ENCODE measurements around the gene RADIL. TPM values are rescaled to one million over a fixed set of nuclear protein-coding genes. Genes with fewer than 3 reads are reported as not detected.

RADIL gene
- polyA plus RNA-seq, 3 donors = not detected

DNA sequence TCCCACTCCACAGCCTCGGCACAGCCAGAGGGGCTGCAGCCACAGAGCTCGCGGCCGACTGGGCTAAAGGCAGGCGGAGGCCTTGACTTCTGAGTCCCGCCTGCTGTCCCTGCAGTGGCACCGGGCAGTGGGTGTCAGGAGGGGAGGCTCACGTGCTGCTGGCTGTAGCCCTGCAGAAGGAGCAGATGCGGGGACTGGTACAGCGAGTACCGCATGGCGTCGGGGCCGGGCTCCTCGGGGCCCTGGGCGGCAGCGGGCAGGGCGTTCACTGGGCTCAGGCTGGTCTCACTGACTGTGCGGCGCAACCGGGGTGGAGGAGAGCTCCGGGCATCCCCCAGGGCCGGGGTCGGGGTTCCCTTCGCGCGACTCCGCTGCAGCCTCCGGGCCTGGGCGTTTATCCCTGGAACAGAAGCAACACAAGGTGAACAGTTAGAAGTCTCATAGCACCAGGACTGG lies 47.3 kb downstream of the RADIL start:
- H2AFZ ChIP-seq (ENCODE audit: insufficient read depth, low read depth, low read length, poor library complexity, severe bottlenecking) = no peak overlapping the region
- no peak overlapping the region for H3K4me3 Mint-ChIP-seq
- peaks cover 0 to 3% (median 2%) of the 10 kb centered on the region in 3 donors for H3K27me3 Mint-ChIP-seq (ENCODE audit: low read depth in 3 of 3)
- peaks cover 0 to 1% (median 0%) of the 10 kb centered on the region in 7 donors for H3K9me3 Mint-ChIP-seq
- DNase-seq = no peak
- intact Hi-C loops (cut with micrococcal nuclease) = no loop called here
- no peaks in the 10 kb centered on the region for H3K79me2 ChIP-seq (ENCODE audit: insufficient read depth, low read length)
- no peak overlapping the region for H3K9ac ChIP-seq (ENCODE audit: insufficient read depth, low read length, poor library complexity, severe bottlenecking)
- no peaks in the 10 kb centered on the region for H3K9me3 ChIP-seq (replicated peaks in 1 of 2; ENCODE audit: control insufficient read depth in 1 of 2, insufficient read depth in 1 of 2, low read length in 2 of 2)
- H3K27me3 ChIP-seq (ENCODE audit: control insufficient read depth in 2 of 2, insufficient read depth in 2 of 2, low read length in 2 of 2) = no peaks in the 10 kb centered on the region
- no peaks in the 10 kb centered on the region for H3K36me3 ChIP-seq (replicated peaks in 1 of 2; ENCODE audit: control insufficient read depth in 1 of 2, insufficient read depth in 2 of 2, low read length in 2 of 2)
- no peak overlapping the region for H3K4me3 ChIP-seq (replicated peaks in 1 of 3; ENCODE audit: low read depth in 2 of 3, low read length in 3 of 3)
- H3K27ac ChIP-seq (ENCODE audit: low read depth in 1 of 2, low read length in 2 of 2) = no peak overlapping the region
- TF ChIP-seq CTCF (IDR thresholded peaks at IDR 0.05) = no peak
- no peaks in the 10 kb centered on the region for H4K20me1 ChIP-seq (ENCODE audit: insufficient read depth, low read length)
- H3K36me3 Mint-ChIP-seq = no peaks in the 10 kb centered on the region
- WGBS (ENCODE audit: insufficient coverage) = 96% methylated on average over 26 of the region's 30 CpGs
- H3K4me2 ChIP-seq (replicated peaks; ENCODE audit: extremely low read depth, low read length, poor library complexity, severe bottlenecking) = no peak overlapping the region
- no peaks in the 10 kb centered on the region for H3K4me1 Mint-ChIP-seq
- H3K27ac Mint-ChIP-seq = no peak overlapping the region
- H3K4me1 ChIP-seq (ENCODE audit: control insufficient read depth in 1 of 2, insufficient read depth in 2 of 2, low read length in 2 of 2) = no peaks in the 10 kb centered on the region

GRCh38 chr7:4835398-4836205 lies 47.9 kb downstream of the RADIL start:
- intact Hi-C loops (cut with micrococcal nuclease) = no loop called here
- H3K36me3 ChIP-seq (replicated peaks in 1 of 2; ENCODE audit: control insufficient read depth in 1 of 2, insufficient read depth in 2 of 2, low read length in 2 of 2) = no peaks in the 10 kb centered on the region
- no peak for DNase-seq
- peaks cover 0 to 4% (median 3%) of the 10 kb centered on the region in 3 donors for H3K27me3 Mint-ChIP-seq (ENCODE audit: low read depth in 3 of 3)
- H3K4me1 ChIP-seq (ENCODE audit: control insufficient read depth in 1 of 2, insufficient read depth in 2 of 2, low read length in 2 of 2) = no peaks in the 10 kb centered on the region
- H3K4me3 ChIP-seq (replicated peaks in 1 of 3; ENCODE audit: low read depth in 2 of 3, low read length in 3 of 3) = no peak overlapping the region
- no peaks in the 10 kb centered on the region for H3K4me1 Mint-ChIP-seq
- no peak overlapping the region for H3K9ac ChIP-seq (ENCODE audit: insufficient read depth, low read length, poor library complexity, severe bottlenecking)
- no peaks in the 10 kb centered on the region for H3K27me3 ChIP-seq (ENCODE audit: control insufficient read depth in 2 of 2, insufficient read depth in 2 of 2, low read length in 2 of 2)
- no peaks in the 10 kb centered on the region for H3K9me3 ChIP-seq (replicated peaks in 1 of 2; ENCODE audit: control insufficient read depth in 1 of 2, insufficient read depth in 1 of 2, low read length in 2 of 2)
- no peak overlapping the region for H2AFZ ChIP-seq (ENCODE audit: insufficient read depth, low read depth, low read length, poor library complexity, severe bottlenecking)
- no peaks in the 10 kb centered on the region for H3K79me2 ChIP-seq (ENCODE audit: insufficient read depth, low read length)
- no peaks in the 10 kb centered on the region for H4K20me1 ChIP-seq (ENCODE audit: insufficient read depth, low read length)
- H3K9me3 Mint-ChIP-seq = peaks cover 0 to 2% (median 0%) of the 10 kb centered on the region in 7 donors
- no peak for TF ChIP-seq CTCF (IDR thresholded peaks at IDR 0.05)
- H3K36me3 Mint-ChIP-seq = no peaks in the 10 kb centered on the region
- 77% methylated on average over 15 of the region's 28 CpGs for WGBS (ENCODE audit: insufficient coverage)
- H3K4me2 ChIP-seq (replicated peaks; ENCODE audit: extremely low read depth, low read length, poor library complexity, severe bottlenecking) = no peak overlapping the region
- no peak overlapping the region for H3K4me3 Mint-ChIP-seq
- peak overlapping the region in 1 of 7 donors; percentile 54 for H3K27ac Mint-ChIP-seq
- H3K27ac ChIP-seq (ENCODE audit: low read depth in 1 of 2, low read length in 2 of 2) = no peak overlapping the region
